ENCODE measurements around the gene MTA3. TPM values are rescaled to one million over a fixed set of nuclear protein-coding genes. Genes with fewer than 3 reads are reported as not detected.

Gene MTA3
- total and polyA plus RNA-seq, 9 of the 15 experiments (the other 6 are each of a cell fraction or from before 2014, with no cell fraction given): 12.4 to 39.6 (median 23.5) TPM

DNA sequence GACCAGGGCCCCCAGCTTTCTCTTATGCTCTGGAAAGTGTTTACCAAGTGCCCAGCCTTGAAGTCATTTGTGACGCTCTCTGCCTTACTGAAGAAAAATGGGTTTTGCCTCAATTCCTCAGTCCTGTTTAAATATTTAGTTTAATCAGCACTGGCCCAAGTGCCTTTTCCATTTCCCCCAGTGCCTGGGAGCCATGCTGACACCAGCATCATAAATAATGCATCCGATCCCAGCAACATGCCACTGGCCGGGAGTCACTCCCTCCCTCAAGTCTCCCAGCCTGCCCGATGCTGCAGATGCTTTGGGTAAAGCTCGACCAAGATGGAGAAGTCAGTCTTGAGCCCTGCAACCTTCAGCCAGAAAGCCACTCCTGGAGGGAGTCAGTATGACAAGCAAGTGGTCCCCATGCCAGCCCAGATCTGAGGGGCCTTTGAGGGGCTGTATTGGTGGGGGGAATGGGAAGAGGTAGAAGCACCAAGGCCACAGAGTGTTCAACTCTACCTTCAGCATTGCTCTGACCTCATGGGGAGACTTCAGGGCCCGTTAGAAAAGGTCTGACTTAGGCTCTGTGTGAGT, 12.0 kb upstream of the MTA3 start:
- no peak overlapping the region for H3K27ac ChIP-seq (ENCODE audit: extremely low read depth, low read depth, low read length)
- H3K36me3 ChIP-seq (ENCODE audit: control insufficient read depth, insufficient read depth, low read length): no peaks in the 10 kb centered on the region
- H3K4me2 ChIP-seq (ENCODE audit: insufficient read depth, low read length): no peak overlapping the region
- H3K9me1 ChIP-seq (ENCODE audit: control insufficient read depth, insufficient read depth, low read length): no peaks in the 10 kb centered on the region
- CTCF ChIA-PET (ENCODE audit: low intra/inter-chr PET ratio): no interaction called here
- ATAC-seq (no peak), DNase-seq (ENCODE audit: extremely low read depth in 1 of 4, low spot score in 3 of 4) (no peak), FAIRE-seq (no peak)
- WGBS (ENCODE audit: insufficient coverage, low coverage, missing lambda C conversion rate): 5% methylated on average over 6 of the region's 6 CpGs
- no peaks in the 10 kb centered on the region for H3K9me3 ChIP-seq (replicated peaks; ENCODE audit: control insufficient read depth, insufficient read depth, low read depth, low read length)
- POLR2A ChIA-PET: interaction anchor here (0.6 kb wide), 1 partner anchor 8 kb away, joined by 3 read pairs; no protein-coding TSS in a partner anchor
- intact Hi-C loops (cut with micrococcal nuclease): no loop called here
- H3K79me2 ChIP-seq (ENCODE audit: control insufficient read depth, insufficient read depth, low read length): no peaks in the 10 kb centered on the region
- no peak overlapping the region for H3K4me3 ChIP-seq
- H3K27me3 ChIP-seq (ENCODE audit: control insufficient read depth in 2 of 2, insufficient read depth in 2 of 2, low read length in 2 of 2): peaks cover 17 to 28% of the 10 kb centered on the region in 2 experiments
- BruUV-seq (replicated peaks): no TSS peak
- in situ Hi-C loops (cut with MboI): loop anchor here (10.0 kb wide), 1 partner anchor 348 kb away; no protein-coding TSS in a partner anchor
- H2AFZ ChIP-seq (ENCODE audit: low read depth, low read length): no peak overlapping the region
- H3K4me1 ChIP-seq (replicated peaks in 1 of 2; ENCODE audit: control insufficient read depth in 2 of 2, insufficient read depth in 2 of 2, low read length in 2 of 2): no peaks in the 10 kb centered on the region; a peak in 1 of 5 replicates
- H3K9ac ChIP-seq (ENCODE audit: insufficient read depth in 1 of 2, low read depth in 2 of 2, low read length in 2 of 2): no peak overlapping the region
- no peaks in the 10 kb centered on the region for H4K20me1 ChIP-seq (replicated peaks; ENCODE audit: control insufficient read depth, insufficient read depth, low read length)
- no peak for TF ChIP-seq FOXJ2 (tag; IDR thresholded peaks at IDR 0.05)
- no peak for TF ChIP-seq POLR2AphosphoS5 (IDR thresholded peaks at IDR 0.05; ENCODE audit: control insufficient read depth, insufficient read depth, low read depth, low read length)
- no peak for TF ChIP-seq ZC3H4 (CRISPR knock-in tag; IDR thresholded peaks at IDR 0.05; ENCODE audit: borderline replicate concordance)
- TF ChIP-seq CREBBP (IDR thresholded peaks at IDR 0.05; ENCODE audit: low read depth, low read length): no peak
- no peak for TF ChIP-seq NUFIP1 (IDR thresholded peaks at IDR 0.05; ENCODE audit: partially characterized antibody)
- TF ChIP-seq ZNF644 (tag; IDR thresholded peaks at IDR 0.05; ENCODE audit: low read depth): no peak
- TF ChIP-seq, protein P1, sequence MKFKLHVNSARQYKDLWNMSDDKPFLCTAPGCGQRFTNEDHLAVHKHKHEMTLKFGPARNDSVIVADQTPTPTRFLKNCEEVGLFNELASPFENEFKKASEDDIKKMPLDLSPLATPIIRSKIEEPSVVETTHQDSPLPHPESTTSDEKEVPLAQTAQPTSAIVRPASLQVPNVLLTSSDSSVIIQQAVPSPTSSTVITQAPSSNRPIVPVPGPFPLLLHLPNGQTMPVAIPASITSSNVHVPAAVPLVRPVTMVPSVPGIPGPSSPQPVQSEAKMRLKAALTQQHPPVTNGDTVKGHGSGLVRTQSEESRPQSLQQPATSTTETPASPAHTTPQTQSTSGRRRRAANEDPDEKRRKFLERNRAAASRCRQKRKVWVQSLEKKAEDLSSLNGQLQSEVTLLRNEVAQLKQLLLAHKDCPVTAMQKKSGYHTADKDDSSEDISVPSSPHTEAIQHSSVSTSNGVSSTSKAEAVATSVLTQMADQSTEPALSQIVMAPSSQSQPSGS (CRISPR knock-in tag; IDR thresholded peaks at IDR 0.05): no peak
- TF ChIP-seq KDM1A (IDR thresholded peaks at IDR 0.05): no peak
- no peak for TF ChIP-seq ZNF133 (CRISPR knock-in tag; IDR thresholded peaks at IDR 0.05)
- TF ChIP-seq HNRNPLL (IDR thresholded peaks at IDR 0.05; ENCODE audit: low read depth, low read length, poor library complexity, severe bottlenecking): no peak
- no peak for TF ChIP-seq TFE3 (CRISPR knock-in tag; IDR thresholded peaks at IDR 0.05)
- no peak for TF ChIP-seq ZNF518B (CRISPR knock-in tag; IDR thresholded peaks at IDR 0.05)
- no peak for TF ChIP-seq GTF2F1 (IDR thresholded peaks at IDR 0.05; ENCODE audit: low read depth, low read length)

Data from K562 (cell line).